GM20431 (cell line): Measurements from ENCODE around the gene KCNK5.

Experiments used
- in situ Hi-C: fragments of 300-500 bp; cut with MseI, MboI; formaldehyde crosslinking; loops from one replicate; pipeline ENCODE4 v1.15.0; 2020; ENCODE audit warnings: low sequenced_read_pairs; ENCODE audit not compliant: unreplicated experiment

Gene KCNK5

GRCh38 chr6:39243809-39244208, 14.5 kb upstream of the KCNK5 start:
- in situ Hi-C loops: no loop called here

GRCh38 chr6:39240155-39240757, 11.0 kb upstream of the KCNK5 start:
- in situ Hi-C loops: no loop called here

GRCh38 chr6:39239527-39240154, 10.4 kb upstream of the KCNK5 start:
- in situ Hi-C loops: no loop called here

GRCh38 chr6:39236742-39237141, 7.5 kb upstream of the KCNK5 start:
- in situ Hi-C loops: no loop called here

- in situ Hi-C loops: no loop called here
Measured at GRCh38 chr6:39233333-39233732, 4.1 kb upstream of the KCNK5 start.

- in situ Hi-C loops: no loop called here
Measured at GRCh38 chr6:39231521-39232243, 2.4 kb upstream of the KCNK5 start.

GRCh38 chr6:39230654-39231035, 1.4 kb upstream of the KCNK5 start:
- in situ Hi-C loops: no loop called here

- in situ Hi-C loops: no loop called here
Measured at GRCh38 chr6:39228111-39228971, 934 bp downstream of the KCNK5 start.

GRCh38 chr6:39227476-39227875, 1.8 kb downstream of the KCNK5 start:
- in situ Hi-C loops: no loop called here

GRCh38 chr6:39226639-39227329, 2.5 kb downstream of the KCNK5 start:
- in situ Hi-C loops: no loop called here

GRCh38 chr6:39225946-39226437, 3.3 kb downstream of the KCNK5 start:
- in situ Hi-C loops: no loop called here

- in situ Hi-C loops: no loop called here
Measured at GRCh38 chr6:39225543-39225942, 3.7 kb downstream of the KCNK5 start.

- in situ Hi-C loops: no loop called here
Measured at GRCh38 chr6:39224523-39225182, 4.6 kb downstream of the KCNK5 start.

GRCh38 chr6:39224011-39224410, 5.3 kb downstream of the KCNK5 start:
- in situ Hi-C loops: no loop called here

GRCh38 chr6:39223555-39223954, 5.7 kb downstream of the KCNK5 start:
- in situ Hi-C loops: no loop called here

GRCh38 chr6:39223061-39223460, 6.2 kb downstream of the KCNK5 start:
- in situ Hi-C loops: no loop called here

- in situ Hi-C loops: no loop called here
Measured at GRCh38 chr6:39221779-39222641, 7.3 kb downstream of the KCNK5 start.

- in situ Hi-C loops: no loop called here
Measured at GRCh38 chr6:39221115-39221514, 8.2 kb downstream of the KCNK5 start.
